Putamen (tissue), 1 donor: Measurements from ENCODE around the gene TRAF7.
"Not testable (repeated sequence)": the region's sequence is repeated elsewhere in the genome, so short reads cannot be mapped to it uniquely, and the experiment has no call there.

Source experiments
- DNase-seq: peaks from one replicate; pipeline ENCODE4 v3.0.0-alpha.2; 2016; ENCODE audit warnings: low spot score

TRAF7 gene

GRCh38 chr16:2200313-2200712, 44.7 kb downstream of the TRAF7 start:
- no peak for DNase-seq

DNA sequence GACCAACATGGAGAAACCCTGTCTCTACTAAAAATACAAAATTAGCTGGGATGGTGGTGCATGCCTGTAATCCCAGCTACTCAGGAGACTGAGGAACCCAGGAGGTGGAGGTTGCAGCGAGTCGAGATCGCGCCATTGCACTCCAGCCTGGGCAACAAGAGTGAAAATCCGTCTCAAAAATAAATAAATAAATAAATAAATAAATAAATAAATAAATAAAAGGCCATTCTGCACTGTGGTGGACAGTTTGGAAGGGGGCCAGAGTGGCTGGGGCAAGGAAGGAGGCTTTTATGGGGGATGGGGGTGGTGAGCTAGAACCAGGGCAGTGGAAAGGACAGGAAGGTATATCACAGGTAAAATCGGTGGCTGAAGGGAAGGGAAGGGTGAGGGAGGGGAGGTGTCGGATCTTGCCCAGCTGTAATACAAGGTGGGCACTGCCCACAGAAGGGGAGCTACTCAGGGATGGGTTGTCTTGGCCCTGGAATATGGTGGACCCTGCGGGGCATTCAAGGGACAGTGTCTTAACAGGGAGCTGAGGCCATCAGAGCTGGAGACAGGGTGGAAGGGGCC, 47.6 kb downstream of the TRAF7 start:
- not testable (repeated sequence) for DNase-seq

GRCh38 chr16:2204416-2205103, 49.0 kb downstream of the TRAF7 start:
- no peak for DNase-seq

DNA sequence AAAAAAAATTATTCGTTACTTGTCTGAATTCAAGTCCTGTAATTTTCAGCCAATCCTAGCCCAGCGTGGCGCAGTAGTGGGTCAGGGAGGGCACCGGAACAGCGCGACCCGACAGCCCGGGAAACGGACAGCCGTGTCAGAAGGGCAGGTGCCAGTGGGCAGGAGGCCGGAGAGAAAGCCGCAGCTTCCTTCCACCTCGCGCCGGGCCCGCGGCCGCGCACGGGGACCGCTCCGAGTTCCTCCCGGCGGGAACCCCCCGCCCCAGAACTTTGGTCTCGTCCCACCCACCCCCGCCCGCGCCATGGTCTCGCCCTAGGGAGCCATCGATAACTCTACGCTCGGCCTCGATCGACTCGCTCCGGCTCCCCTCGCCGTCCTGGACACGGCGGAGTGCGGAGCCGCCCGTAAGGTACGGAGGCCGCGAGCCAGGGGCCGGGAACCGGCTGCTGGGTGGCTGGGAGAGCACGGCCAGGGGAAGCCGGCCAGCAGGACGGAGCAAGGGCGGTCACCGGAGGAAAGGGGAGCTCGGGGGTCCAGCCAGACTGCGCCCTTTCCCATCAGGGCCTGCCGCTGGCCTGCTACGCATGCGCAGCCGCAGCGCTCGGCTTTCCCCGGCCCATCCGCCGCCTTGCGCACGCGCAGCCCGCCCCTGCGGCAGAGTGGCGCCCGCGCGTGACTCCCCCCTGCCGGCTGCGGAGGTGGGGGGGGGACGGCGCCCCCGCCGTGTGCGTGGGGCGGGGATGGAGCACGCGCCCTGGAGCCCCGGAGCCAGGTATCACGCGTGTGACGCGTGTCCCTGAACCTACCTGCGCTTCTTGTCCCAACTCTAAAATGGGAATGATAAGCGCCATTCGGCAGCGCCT, 49.8 kb downstream of the TRAF7 start, which contains the start of gene MLST8:
MLST8 (plus strand) TSS at position 351 of the 863 bp plus-strand sequence. CDS start 632 bp downstream, outside the sequence.
- DNase-seq: peak; percentile 89

DNA sequence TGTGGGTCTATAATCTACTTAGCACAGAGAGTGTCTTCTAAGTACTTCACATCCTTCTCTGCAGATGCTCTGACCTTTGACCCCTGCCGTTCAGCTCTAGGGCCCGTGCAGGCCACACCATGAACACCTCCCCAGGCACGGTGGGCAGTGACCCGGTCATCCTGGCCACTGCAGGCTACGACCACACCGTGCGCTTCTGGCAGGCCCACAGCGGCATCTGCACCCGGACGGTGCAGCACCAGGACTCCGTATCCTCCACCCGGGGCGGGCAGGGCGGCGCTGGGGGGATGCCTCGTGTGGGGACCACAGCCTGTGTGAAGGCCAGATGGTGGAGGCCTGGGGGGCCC, 50.4 kb downstream of the TRAF7 start:
- DNase-seq: no peak

DNA sequence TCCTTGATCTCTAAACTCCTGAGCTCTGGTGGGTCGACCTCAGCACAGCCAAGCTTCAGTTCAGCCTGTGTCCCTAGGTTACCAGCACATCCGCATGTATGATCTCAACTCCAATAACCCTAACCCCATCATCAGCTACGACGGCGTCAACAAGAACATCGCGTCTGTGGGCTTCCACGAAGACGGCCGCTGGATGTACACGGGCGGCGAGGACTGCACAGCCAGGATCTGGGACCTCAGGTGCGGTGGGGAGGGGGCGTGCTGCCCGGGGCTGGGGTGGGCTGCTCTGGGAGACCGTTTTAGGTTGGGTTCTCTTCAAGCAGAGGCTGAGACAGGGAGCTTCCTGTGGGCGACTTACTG, 50.8 kb downstream of the TRAF7 start:
- DNase-seq: no peak

GRCh38 chr16:2206780-2207433, 51.3 kb downstream of the TRAF7 start:
- DNase-seq: no peak

- DNase-seq: no peak
Observed at GRCh38 chr16:2207872-2208271, 52.3 kb downstream of the TRAF7 start.

GRCh38 chr16:2208308-2208707, 52.7 kb downstream of the TRAF7 start:
- DNase-seq: no peak

DNA sequence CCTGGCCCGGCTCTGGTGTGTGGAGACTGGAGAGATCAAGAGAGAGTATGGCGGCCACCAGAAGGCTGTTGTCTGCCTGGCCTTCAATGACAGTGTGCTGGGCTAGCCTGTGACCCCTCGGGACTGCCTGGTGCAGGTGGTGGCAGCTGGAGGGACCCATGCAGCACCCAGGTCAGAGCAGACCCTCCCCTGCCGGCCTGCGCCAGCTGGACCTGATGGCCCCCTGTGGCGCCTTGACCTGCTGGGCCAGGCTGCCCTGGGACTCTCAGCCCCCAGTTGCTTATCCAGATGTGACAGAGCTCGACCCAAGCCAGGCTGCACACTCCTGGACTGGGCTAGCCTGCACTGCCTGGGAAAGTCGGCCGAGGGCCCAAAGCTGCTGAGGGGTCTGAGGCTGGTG, 53.2 kb downstream of the TRAF7 start:
- DNase-seq: no peak

DNA sequence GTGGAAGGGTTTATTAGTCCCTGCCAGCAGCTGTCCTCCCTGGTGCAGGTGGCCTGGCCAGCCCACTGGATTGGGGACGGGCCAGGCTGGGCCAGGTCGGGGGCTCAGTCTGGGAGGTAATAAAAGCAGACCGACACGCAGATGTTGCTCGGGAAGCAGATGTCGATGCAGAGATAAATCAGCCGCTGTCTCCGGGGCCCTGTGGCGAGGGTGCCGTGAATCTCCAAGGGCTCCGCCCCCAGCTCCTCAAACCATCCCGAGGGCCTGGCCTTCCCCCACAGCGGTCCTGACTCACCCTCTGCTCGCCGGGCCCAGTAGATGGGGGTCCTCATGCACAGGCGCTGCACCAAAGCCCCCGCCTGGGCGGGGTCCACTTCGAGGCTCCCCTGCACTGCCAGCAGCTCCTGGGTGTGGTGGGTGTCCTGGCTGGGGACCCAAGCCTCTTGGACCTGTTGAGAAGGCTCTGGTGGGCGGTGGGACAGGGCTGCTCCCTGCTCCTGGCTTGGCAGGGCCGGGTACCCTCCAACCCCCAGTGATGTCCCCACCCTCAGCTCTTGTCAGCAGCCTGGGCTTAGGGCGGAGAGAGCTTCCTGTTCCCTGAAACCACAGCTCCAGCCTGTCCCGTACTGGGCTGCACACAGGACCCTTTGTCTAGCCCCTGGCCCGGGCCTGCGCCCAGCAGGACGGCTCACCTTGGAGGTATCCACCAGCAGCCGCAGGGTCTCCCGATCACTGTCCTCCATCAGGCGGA, 53.9 kb downstream of the TRAF7 start:
- no peak for DNase-seq

DNA sequence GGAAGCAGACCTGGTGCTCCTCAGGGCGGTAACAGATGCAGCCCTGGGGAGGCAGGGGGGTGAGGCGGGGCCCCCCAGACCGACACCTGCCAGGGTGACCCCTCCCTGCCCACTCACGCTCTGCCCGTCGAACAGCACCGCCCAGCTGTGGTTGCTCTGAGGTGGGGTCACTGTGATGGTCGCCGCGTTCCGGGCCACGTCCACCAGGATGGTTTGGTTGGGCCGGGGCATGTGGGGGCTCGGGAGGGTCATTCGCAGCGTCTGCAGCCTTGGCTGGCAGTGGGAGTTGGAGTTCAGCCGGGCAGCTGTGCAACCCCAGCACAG, 54.4 kb downstream of the TRAF7 start:
- no peak for DNase-seq

DNA sequence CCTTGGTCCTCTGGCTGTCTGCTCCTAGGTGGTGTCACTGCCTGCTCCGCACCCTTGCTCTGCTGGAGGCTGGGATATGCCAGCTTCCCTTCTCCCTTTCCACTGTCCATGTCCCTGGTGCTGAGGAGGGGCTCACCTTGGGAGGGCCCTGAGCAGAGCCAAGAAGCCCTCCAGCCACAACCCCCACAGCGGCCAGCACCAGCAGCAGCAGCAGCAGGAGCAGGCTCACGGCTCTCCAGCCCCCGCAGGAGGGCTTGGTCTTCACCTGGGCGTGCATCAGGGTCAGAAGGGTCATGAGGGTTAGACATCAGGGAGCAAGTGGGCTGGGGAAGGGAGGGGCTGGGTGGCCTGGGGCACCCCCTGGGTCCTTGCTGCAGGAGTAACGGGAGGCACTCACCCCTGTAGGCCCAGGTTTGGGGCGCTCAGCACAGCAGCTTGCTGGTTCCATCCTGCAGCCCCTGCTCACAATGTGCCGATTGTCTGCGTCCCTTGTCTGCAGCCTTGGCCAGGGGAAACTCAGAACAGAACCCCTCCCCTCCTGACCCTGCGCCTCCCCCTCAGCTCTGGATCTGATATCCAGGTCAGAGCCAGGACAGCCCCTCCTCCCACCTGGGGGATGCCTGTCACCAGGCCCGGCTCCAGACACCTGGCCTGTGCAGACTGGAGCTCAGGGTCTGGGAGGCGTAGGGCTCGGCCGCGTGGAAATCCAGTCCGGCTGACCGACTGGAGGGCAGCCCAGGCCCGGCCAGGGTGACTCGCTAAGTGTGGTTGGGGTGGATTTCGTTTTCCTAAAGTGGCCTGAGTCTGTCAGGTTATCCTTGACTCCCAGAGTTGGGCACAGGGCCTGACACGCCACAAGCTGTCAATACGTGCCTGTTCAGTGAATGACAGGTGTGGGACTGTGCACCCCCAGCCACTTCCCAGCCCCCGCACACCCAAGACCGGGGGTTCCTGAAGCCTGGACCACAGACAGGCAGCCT, 55.1 kb downstream of the TRAF7 start, which contains the start of gene BRICD5:
BRICD5 (minus strand) TSS at position 478 of the 980 bp plus-strand sequence; CDS start at position 448, 30 bp downstream.
- DNase-seq: no peak

- DNase-seq: no peak
Observed at GRCh38 chr16:2211923-2212347, 56.4 kb downstream of the TRAF7 start.

- no peak for DNase-seq
Observed at GRCh38 chr16:2212362-2213324, 57.1 kb downstream of the TRAF7 start.

GRCh38 chr16:2213817-2214718, 58.5 kb downstream of the TRAF7 start:
- no peak for DNase-seq

DNA sequence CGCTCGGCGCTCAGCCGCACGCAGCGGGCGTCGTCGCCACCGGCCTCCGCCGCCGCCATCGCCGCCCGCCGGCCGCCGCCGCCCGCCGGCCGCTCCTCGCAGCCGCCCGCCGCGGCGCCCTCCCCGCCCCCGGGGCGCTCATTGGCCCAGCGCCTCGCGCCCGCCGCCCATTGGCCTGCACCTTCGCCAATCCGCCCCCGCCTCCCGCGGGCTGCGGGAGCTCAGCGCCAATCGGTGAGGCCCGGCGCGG, 59.1 kb downstream of the TRAF7 start, which contains the start of gene PGP:
PGP (minus strand) TSS at position 122 of the 250 bp plus-strand sequence; CDS start at position 59, 63 bp downstream.
- no peak for DNase-seq

GRCh38 chr16:2216330-2216729, 60.7 kb downstream of the TRAF7 start:
- DNase-seq: no peak
